IMR-90 (cell line): Measurements from ENCODE around the gene MEIOB. TPM values are rescaled to one million over a fixed set of nuclear protein-coding genes. Genes with fewer than 3 reads are reported as not detected.

Source experiments
- ATAC-seq: fragments of 200-7000 bp; cut with Tn5 transposase; 2 replicates; pipeline ENCODE4 v1.9.1; 2020; ENCODE audit warnings: low read depth, mild to moderate bottlenecking, moderate library complexity
- BruUV-seq: library from RNA; stranded (reverse); fragments of 400-500 nt; replicated peaks from 2 replicates; lab custom pipeline; 2021; lab: Mats Ljungman, UMichigan
- CTCF ChIA-PET: fragments of 300-600 bp; formaldehyde crosslinking; extraction: SDS; loops from one replicate; lab custom pipeline; 2021; ENCODE audit warnings: antibody characterized with exemption; lab: Yijun Ruan, JAX
- POLR2A ChIA-PET: fragments of 300-600 bp; sonication (Branson Sonifier 250); formaldehyde crosslinking; loops from one replicate; lab custom pipeline; 2022; ENCODE audit warnings: antibody characterized with exemption; ENCODE audit not compliant: unreplicated experiment; lab: Charles Lee
- DNase-seq: peaks from one replicate; pipeline ENCODE4 v3.0.0; 2013
- H2AFZ ChIP-seq: replicated peaks from 2 replicates; pipeline ENCODE3; 2013; ENCODE audit warnings: low read length, mild to moderate bottlenecking; ENCODE audit not compliant: poor library complexity
- H2AK5ac ChIP-seq: 2 replicates; pipeline ENCODE4 v1.6.1; 2013; ENCODE audit warnings: low read depth, low read length, inconsistent platforms
- H2AK9ac ChIP-seq: replicated peaks from 2 replicates; pipeline ENCODE3; 2013; ENCODE audit warnings: mild to moderate bottlenecking, low read depth, low read length, moderate library complexity; ENCODE audit not compliant: poor library complexity
- H2BK120ac ChIP-seq: 2 replicates; pipeline ENCODE4 v1.6.1; 2013; ENCODE audit warnings: low read depth, low read length, inconsistent platforms
- H2BK15ac ChIP-seq: 3 replicates; pipeline ENCODE4 v1.6.1; 2013; ENCODE audit warnings: low read depth, low read length, inconsistent platforms
- H2BK20ac ChIP-seq: 2 replicates; pipeline ENCODE4 v1.6.1; 2013; ENCODE audit warnings: low read depth, mild to moderate bottlenecking, inconsistent platforms, low read length, moderate library complexity
- H2BK5ac ChIP-seq: 2 replicates; pipeline ENCODE4 v1.6.1; 2013; ENCODE audit warnings: mild to moderate bottlenecking, low read depth, low read length, inconsistent platforms; ENCODE audit not compliant: poor library complexity, severe bottlenecking
- H3K14ac ChIP-seq: replicated peaks from 2 replicates; pipeline ENCODE4 v1.6.1; 2013; ENCODE audit warnings: low read depth, low read length, inconsistent platforms
- H3K18ac ChIP-seq: 2 replicates; pipeline ENCODE4 v1.6.1; 2013; ENCODE audit warnings: low read depth, low read length, control low read depth
- H3K23ac ChIP-seq: 2 replicates; pipeline ENCODE4 v1.6.1; 2013; ENCODE audit warnings: low read depth, low read length, inconsistent platforms
- H3K27ac ChIP-seq: 2 replicates; pipeline ENCODE4 v1.5.1; 2013; ENCODE audit warnings: mild to moderate bottlenecking, control low read depth, low read length; ENCODE audit not compliant: insufficient read depth
- H3K27me3 ChIP-seq: 2 replicates; pipeline ENCODE4 v1.6.1; 2013; ENCODE audit warnings: low read length; ENCODE audit not compliant: control insufficient read depth, insufficient read depth
- H3K36me3 ChIP-seq: 2 replicates; pipeline ENCODE4 v1.6.1; 2013; ENCODE audit warnings: low read length, mixed read lengths; ENCODE audit not compliant: control insufficient read depth, insufficient read depth
- H3K4ac ChIP-seq: 2 replicates; pipeline ENCODE4 v1.6.1; 2013; ENCODE audit warnings: low read depth, low read length, inconsistent platforms
- H3K4me1 ChIP-seq: 2 replicates; pipeline ENCODE4 v1.6.1; 2013; ENCODE audit warnings: low read length, mixed read lengths; ENCODE audit not compliant: control insufficient read depth, insufficient read depth
- H3K4me2 ChIP-seq: 2 replicates; pipeline ENCODE4 v1.6.1; 2013; ENCODE audit warnings: low read depth, mild to moderate bottlenecking, control low read depth, low read length, moderate library complexity
- H3K4me3 ChIP-seq: 2 replicates; pipeline ENCODE4 v1.5.1; 2013; ENCODE audit warnings: low read depth, mild to moderate bottlenecking, control low read depth, low read length, moderate library complexity; ENCODE audit not compliant: insufficient read depth
- H3K56ac ChIP-seq: 2 replicates; pipeline ENCODE4 v1.6.1; 2013; ENCODE audit warnings: low read length, inconsistent platforms; ENCODE audit not compliant: insufficient read depth; ENCODE audit errors: extremely low read depth
- H3K79me1 ChIP-seq, 2 experiments: 2 replicates each; pipeline ENCODE4 v1.6.1; 2013; ENCODE audit warnings: low read length in 2 of 2, inconsistent platforms in 1 of 2, low read depth in 1 of 2
- H3K9ac ChIP-seq: 2 replicates; pipeline ENCODE4 v1.6.1; 2013; ENCODE audit warnings: low read depth, low read length, control low read depth
- H3K9me1 ChIP-seq: 2 replicates; pipeline ENCODE4 v1.6.1; 2013; ENCODE audit warnings: low read length, inconsistent platforms; ENCODE audit not compliant: insufficient read depth
- H3K9me3 ChIP-seq: 2 replicates; pipeline ENCODE4 v1.6.1; 2013; ENCODE audit warnings: low read length; ENCODE audit not compliant: control insufficient read depth, insufficient read depth
- H4K20me1 ChIP-seq: 2 replicates; pipeline ENCODE4 v1.6.1; 2013; ENCODE audit warnings: low read length, inconsistent platforms; ENCODE audit not compliant: insufficient read depth
- H4K5ac ChIP-seq: 2 replicates; pipeline ENCODE4 v1.6.1; 2013; ENCODE audit warnings: mild to moderate bottlenecking, low read depth, low read length, control low read depth
- H4K8ac ChIP-seq, 2 experiments: 2 replicates each; pipeline ENCODE4 v1.6.1; 2013; ENCODE audit warnings: low read depth in 2 of 2, low read length in 2 of 2, control low read depth in 1 of 2, inconsistent platforms in 1 of 2
- H4K91ac ChIP-seq: 2 replicates; pipeline ENCODE4 v1.6.1; 2013; ENCODE audit warnings: low read depth, low read length, inconsistent platforms; ENCODE audit not compliant: insufficient read depth
- MAFK ChIP-seq: IDR thresholded peaks from 2 replicates; pipeline ENCODE4 v1.6.1; 2012; ENCODE audit warnings: low read depth, low read length, improper control_type of control experiment
- NFE2L2 ChIP-seq: fragments of 150-350 bp; IDR thresholded peaks from 2 replicates; pipeline ENCODE4 v1.6.1; 2016; ENCODE audit warnings: low read depth, mild to moderate bottlenecking, low read length
- POLR2A ChIP-seq: IDR thresholded peaks from 2 replicates; pipeline ENCODE4 v1.6.1; 2012; ENCODE audit warnings: mild to moderate bottlenecking, low read depth, low read length
- SMC3 ChIP-seq: fragments of 150-350 bp; IDR thresholded peaks from 2 replicates; pipeline ENCODE4 v1.6.1; 2016; ENCODE audit warnings: low read depth, mild to moderate bottlenecking, antibody characterized with exemption, low read length, moderate library complexity
- WGBS, 2 experiments: methylation state at CpG; one replicate each; pipeline versions ENCODE4 v1.1.5 to v1.1.7; 2013; ENCODE audit warnings: missing lambda C conversion rate in 2 of 2; ENCODE audit not compliant: insufficient read length in 1 of 2; ENCODE audit errors: extremely low coverage in 2 of 2; 5-methylcytosine and 5-hydroxymethylcytosine counted together
- dilution Hi-C: fragments of 300-500 bp; cut with HindIII; formaldehyde crosslinking; loops from one replicate; pipeline ENCODE4 v1.14.3; 2018; ENCODE audit warnings: low sequenced_read_pairs; ENCODE audit not compliant: unreplicated experiment
- in situ Hi-C: fragments of 300-500 bp; cut with MboI; formaldehyde crosslinking; loops from 3 replicates; pipeline ENCODE4 v1.14.3; 2019; ENCODE audit warnings: low sequenced_read_pairs, inconsistent platforms, mixed read lengths
- intact Hi-C: fragments of 100-400 bp; cut with micrococcal nuclease; formaldehyde crosslinking; loops from 2 replicates; pipeline ENCODE4 v1.10.0; 2022
- polyA plus RNA-seq, 3 experiments: library from polyadenylated mRNA; depleted of rRNA; stranded (reverse); fragments of >200 nt; gene quantifications; 2 replicates each; pipeline ENCODE4 v1.2.3, GENCODE V29; 2012; ENCODE audit warnings: low replicate concordance in 1 of 3
- total RNA-seq: library from RNA; depleted of rRNA; stranded (reverse); fragments of >200 nt; gene quantifications from 2 replicates; pipeline ENCODE4 v1.2.3, GENCODE V29; 2012
- TF ChIP-seq, protein P1 (sequence below): fragments of 150-350 bp; IDR thresholded peaks from 2 replicates; pipeline ENCODE4 v1.6.1; 2017; ENCODE audit warnings: mild to moderate bottlenecking, antibody characterized with exemption, low read length, low read depth

Gene MEIOB
- total and polyA plus RNA-seq, 2 of the 4 experiments (the other 2 are of a cell fraction), result 0.14 TPM; not detected in 1

DNA sequence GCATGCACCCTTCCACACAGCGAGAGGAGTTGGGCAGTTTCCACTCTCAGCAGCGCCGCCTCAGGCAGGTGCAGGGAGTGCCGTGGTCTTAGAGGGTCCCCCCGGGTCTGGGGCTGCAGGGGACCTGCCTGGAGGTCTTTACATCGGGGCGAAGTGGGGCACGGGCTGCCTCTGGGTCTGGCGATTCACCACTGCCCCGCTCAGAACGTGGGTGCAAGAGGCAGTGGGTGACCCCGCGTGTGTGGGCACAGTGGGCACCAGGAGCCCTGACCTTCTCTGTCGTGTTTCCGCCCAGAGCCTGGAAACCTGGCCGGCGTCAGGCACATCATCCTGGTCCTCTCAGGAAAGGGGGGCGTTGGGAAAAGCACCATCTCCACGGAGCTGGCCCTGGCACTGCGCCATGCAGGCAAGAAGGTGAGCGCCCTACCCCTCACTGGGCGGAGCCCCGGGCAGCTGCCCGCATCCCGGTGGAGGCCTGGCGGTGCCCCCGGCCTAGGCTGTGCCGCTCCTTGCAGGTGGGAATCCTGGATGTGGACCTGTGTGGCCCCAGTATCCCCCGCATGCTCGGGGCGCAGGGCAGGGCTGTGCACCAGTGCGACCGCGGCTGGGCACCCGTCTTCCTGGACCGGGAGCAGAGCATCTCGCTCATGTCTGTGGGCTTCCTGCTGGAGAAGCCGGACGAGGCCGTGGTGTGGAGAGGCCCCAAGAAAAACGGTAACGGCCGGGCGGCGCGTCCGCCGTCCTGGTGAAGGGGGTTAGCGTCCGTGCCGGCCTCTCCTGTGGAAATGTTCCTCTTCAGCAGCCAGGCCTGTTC, 85.5 kb downstream of the MEIOB start:
- DNase-seq, result no peak
- H3K9me3 ChIP-seq, result no peaks in the 10 kb centered on the region
- H2AFZ ChIP-seq, result no peak overlapping the region

More for the DNA sequence above, 85.5 kb downstream of the MEIOB start:
- BruUV-seq, result no TSS peak
- Histone ChIP-seq H4K8ac (no peak overlapping the region), H2BK20ac (no peak overlapping the region), H3K36me3 (peaks cover 30% of the 10 kb centered on the region), H3K14ac (no peak overlapping the region), H2AK9ac (peak overlapping the region; percentile 52), H3K9ac (no peak overlapping the region), H3K56ac (no peak overlapping the region), H3K4me1 (no peaks in the 10 kb centered on the region; the same call in 1 of the 2 replicates), H2BK15ac (no peak overlapping the region), H3K4ac (no peak overlapping the region), H2BK120ac (no peak overlapping the region), H2AK5ac (no peak overlapping the region), H2BK5ac (no peak overlapping the region), H3K23ac (no peak overlapping the region), H3K4me2 (no peak overlapping the region), H3K9me1 (peaks cover 4% of the 10 kb centered on the region; the same call in 1 of the 2 replicates), H4K5ac (no peak overlapping the region), H3K27me3 (no peaks in the 10 kb centered on the region), H3K79me1 (peaks cover 12 to 44% of the 10 kb centered on the region in 2 experiments), H3K18ac (no peak overlapping the region), H3K27ac (no peak overlapping the region), H4K91ac (no peak overlapping the region), H4K20me1 (peaks cover 38% of the 10 kb centered on the region), H3K4me3 (no peak overlapping the region)
- ATAC-seq, result no peak
- TF ChIP-seq SMC3, result no peak
- no peak for TF ChIP-seq POLR2A
- no peak for TF ChIP-seq MAFK
- TF ChIP-seq NFE2L2, result no peak
- TF ChIP-seq, protein P1, sequence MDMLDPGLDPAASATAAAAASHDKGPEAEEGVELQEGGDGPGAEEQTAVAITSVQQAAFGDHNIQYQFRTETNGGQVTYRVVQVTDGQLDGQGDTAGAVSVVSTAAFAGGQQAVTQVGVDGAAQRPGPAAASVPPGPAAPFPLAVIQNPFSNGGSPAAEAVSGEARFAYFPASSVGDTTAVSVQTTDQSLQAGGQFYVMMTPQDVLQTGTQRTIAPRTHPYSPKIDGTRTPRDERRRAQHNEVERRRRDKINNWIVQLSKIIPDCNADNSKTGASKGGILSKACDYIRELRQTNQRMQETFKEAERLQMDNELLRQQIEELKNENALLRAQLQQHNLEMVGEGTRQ, result no peak
- intact Hi-C loops, result no loop called here
- 93% methylated on average over 19 of the region's 51 CpGs; no CpG with 5 or more reads in 1 of the 2 experiments for WGBS, 2 experiments
- POLR2A ChIA-PET, result no interaction called here
- in situ Hi-C loops, result no loop called here
- CTCF ChIA-PET, result no interaction called here
- dilution Hi-C loops, result no loop called here
